Epithelial cell of esophagus (primary cell): Measurements from ENCODE around the gene HBS1L.

ENCODE experiments used
- DNase-seq: peaks from one replicate; pipeline ENCODE4 v3.0.0; 2010; ENCODE audit warnings: low read depth
- H3K4me3 ChIP-seq: 2 replicates; pipeline ENCODE4 v1.5.1; 2011; ENCODE audit warnings: mild to moderate bottlenecking, low read length, control low read depth
- TF ChIP-seq, protein P1 (sequence below): IDR thresholded peaks from 2 replicates; pipeline ENCODE4 v1.5.1; 2011; ENCODE audit warnings: low read depth, mild to moderate bottlenecking, low read length, control low read depth, inconsistent platforms; ENCODE audit not compliant: insufficient read depth; ENCODE audit errors: missing control alignments

HBS1L gene

DNA sequence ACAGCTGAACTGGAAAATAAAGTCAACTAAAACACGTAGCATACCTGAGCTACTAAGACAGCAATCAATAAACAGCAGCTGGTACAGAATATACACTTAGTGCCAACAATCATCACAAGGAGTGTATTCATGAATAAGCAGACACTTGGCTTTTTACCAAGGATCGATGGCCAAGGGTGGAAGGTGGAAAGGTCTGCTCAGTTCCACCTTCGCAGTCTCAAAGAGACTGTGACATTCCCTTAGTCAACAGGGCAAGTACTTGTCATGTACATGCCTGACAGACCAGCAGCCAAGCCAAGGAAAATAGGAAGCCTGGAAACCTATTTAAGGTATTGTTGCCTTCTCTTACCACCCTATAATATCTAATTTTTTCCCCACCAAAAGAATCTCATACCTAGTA lies 21.4 kb downstream of the HBS1L start:
- peak; percentile 19 for DNase-seq
- TF ChIP-seq, protein P1, sequence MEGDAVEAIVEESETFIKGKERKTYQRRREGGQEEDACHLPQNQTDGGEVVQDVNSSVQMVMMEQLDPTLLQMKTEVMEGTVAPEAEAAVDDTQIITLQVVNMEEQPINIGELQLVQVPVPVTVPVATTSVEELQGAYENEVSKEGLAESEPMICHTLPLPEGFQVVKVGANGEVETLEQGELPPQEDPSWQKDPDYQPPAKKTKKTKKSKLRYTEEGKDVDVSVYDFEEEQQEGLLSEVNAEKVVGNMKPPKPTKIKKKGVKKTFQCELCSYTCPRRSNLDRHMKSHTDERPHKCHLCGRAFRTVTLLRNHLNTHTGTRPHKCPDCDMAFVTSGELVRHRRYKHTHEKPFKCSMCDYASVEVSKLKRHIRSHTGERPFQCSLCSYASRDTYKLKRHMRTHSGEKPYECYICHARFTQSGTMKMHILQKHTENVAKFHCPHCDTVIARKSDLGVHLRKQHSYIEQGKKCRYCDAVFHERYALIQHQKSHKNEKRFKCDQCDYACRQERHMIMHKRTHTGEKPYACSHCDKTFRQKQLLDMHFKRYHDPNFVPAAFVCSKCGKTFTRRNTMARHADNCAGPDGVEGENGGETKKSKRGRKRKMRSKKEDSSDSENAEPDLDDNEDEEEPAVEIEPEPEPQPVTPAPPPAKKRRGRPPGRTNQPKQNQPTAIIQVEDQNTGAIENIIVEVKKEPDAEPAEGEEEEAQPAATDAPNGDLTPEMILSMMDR, result no peak
- no peak overlapping the region for H3K4me3 ChIP-seq

DNA sequence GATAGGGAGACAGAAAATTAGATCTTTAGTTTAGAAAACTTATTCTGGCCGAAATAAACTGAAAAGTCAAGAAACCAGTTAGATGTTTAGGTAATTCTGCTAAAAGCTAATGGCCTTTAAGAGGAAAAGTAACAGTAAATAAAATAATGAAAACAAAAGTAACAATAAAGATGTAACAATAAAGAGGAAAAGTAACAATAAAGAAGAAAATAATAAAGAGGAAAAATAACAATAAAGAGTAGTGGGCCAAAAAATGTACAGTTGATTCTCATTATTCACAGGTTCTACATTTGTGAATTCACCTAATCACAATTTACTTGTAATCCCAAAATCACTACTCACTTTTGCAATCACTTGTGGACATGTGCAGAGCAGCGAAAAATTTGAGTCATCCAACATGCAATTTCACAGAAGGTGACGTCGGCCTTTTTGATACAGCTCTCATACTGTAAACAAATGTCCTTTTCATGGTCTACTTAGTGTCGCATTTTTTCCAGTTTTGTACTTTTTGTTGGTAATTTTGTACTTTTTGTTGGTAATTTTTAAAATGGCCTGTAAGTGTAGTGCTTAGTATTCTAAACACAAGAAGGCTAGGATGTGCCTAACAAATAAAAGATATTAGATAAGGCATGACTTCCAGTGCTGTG lies 24.0 kb downstream of the HBS1L start:
- TF ChIP-seq, protein P1, result no peak
- H3K4me3 ChIP-seq, result no peak overlapping the region
- DNase-seq, result peak; percentile 61

DNA sequence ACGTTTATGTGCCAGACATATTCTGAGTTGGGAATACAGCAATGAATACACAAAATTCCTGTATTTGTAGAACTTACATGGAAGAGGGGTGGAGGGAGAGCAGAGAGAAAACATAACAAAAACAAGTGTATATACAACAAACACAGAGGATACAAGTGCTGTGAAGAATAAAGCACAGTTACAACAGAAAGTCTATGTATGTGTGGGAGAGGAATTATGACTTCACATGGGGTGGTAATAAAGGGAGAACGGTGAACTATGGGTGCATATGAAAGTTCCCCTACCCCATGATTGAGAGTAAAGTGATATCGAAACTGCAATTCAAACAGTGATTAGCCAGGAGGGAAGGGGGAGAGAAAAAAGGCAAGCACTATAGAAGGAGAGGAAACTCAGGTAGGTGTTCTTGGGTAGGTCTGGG lies 24.6 kb downstream of the HBS1L start:
- no peak for DNase-seq
- no peak overlapping the region for H3K4me3 ChIP-seq
- TF ChIP-seq, protein P1, result no peak

DNA sequence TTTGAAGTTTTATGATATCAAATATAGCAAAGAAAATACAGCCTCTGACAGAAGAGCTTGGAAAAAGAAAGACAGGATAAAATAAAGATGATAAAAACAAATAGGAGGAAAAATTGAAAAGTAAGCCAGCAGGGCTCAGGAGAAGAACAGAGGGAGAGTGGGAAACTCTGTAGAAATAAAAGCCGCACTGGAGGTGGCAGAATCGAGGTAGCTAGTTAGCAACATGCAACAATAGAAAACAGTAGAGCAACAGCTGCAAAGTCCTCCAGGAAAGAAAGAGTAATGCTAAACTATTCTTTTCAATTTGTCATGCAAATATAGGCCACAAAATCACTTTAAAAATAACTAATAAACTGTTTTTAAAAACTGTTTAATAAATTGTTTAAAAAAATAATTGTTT lies 28.8 kb downstream of the HBS1L start:
- no peak for DNase-seq
- TF ChIP-seq, protein P1, result no peak
- H3K4me3 ChIP-seq, result no peak overlapping the region

DNA sequence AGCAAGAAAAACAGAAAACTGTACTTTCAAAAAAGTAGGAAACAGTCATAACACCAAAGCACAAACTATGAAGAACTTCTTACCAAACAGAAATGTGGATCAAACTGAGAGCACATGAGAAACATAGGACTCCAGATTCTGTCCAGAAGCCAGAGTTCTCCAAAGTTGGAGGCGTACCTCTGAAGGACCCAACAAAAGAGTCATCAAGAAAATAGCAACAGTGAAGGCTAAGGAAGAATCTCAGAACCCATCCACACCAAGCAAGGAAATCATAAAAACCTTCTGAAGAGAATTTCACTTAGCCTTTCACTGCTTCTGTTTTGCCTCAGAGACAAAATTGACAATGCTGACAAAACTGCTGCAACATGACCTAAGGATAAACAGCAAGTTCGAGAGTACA lies 29.4 kb downstream of the HBS1L start:
- TF ChIP-seq, protein P1, result no peak

DNA sequence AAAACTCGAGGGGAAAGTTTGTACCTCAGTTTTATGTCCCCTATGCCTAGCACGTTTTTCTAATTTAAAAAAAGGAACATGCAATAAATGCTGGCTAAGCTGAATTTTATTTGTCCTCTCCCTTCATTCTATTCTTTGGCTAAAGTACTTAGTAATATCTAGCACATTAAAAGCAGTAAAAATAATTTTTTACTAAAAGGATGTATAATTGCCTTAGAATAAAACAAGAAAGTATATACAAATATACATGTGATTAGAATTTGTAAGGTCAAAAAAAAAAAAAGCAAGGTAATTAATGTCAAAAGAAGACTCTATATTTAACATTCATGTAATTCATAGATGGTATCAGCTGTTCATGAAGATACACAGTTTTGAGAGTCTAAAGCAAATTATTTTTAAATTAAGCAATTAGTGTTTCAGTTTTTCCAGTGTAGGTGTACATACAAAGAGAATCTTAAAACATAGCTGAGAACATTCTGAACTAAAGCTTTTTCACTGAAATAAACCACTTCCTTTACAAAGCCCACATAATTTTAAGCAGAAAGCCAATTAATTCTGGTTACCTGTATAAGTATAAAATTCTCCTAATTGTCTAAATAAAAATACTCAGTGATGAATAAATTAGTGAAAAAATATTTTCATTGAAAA lies 32.4 kb downstream of the HBS1L start:
- TF ChIP-seq, protein P1, result no peak
- no peak overlapping the region for H3K4me3 ChIP-seq
- no peak for DNase-seq

More for the DNA sequence above, 29.4 kb downstream of the HBS1L start:
- H3K4me3 ChIP-seq, result no peak overlapping the region
- no peak for DNase-seq

DNA sequence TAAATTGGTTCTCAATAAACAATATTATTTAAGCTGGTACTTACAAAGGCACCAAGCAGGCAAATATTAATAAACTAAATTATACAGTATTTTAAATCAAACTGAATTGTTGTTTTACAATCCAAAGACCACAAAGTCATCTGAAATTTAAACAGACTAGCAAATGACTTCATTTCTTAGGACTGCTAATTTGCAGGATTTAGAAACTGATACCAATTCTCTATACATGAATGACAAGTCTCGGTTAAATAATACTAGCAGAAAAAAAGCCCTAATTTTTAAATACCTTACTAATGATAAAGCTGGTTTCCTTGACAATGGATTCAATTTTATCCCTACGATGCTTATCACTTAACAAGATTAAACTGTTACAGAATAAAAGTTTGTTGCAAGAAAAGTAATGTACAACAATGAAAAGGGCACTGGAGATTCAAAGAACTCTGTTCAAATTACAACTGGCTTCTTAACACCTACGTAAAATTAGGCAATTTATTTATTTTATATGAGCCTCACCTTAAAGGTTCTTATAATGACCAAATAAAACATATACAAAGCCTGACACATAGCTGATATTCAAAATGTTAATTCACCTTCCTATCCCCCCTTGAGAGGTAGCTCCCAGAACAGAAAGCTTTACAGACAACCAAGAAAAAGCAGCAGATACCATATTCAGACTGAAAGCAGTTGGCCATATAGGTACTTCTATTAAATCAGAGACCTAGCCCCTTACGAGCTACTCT lies 33.1 kb downstream of the HBS1L start:
- TF ChIP-seq, protein P1, result no peak
- no peak for DNase-seq
- no peak overlapping the region for H3K4me3 ChIP-seq
